Kidney (tissue), 14 donors: Measurements from ENCODE around the gene BHLHE40. TPM values are rescaled to one million over a fixed set of nuclear protein-coding genes. Genes with fewer than 3 reads are reported as not detected.

Experiments
- DNase-seq, 5 donors: peaks; one replicate each; pipeline ENCODE4 v3.0.0-alpha.2; 2013 to 2020
- FAIRE-seq: peaks from 2 replicates; lab custom pipeline; 2012; peaks lifted over from hg19 to GRCh38; lab: Jason Lieb, UNC
- H3K27ac ChIP-seq, 2 donors: one replicate each; pipeline ENCODE4 v1.7.0; 2013; ENCODE audit warnings: low read depth in 2 of 2, low read length in 2 of 2, inconsistent platforms in 1 of 2
- H3K27me3 ChIP-seq: one replicate; pipeline ENCODE4 v1.7.1; 2013; ENCODE audit warnings: low read length, inconsistent platforms; ENCODE audit not compliant: control insufficient read depth, insufficient read depth
- H3K36me3 ChIP-seq, 3 donors: one replicate each; pipeline versions ENCODE4 v1.7.0 to v1.7.1; 2013; ENCODE audit warnings: low read length in 3 of 3, control low read depth in 1 of 3, inconsistent platforms in 1 of 3; ENCODE audit not compliant: insufficient read depth in 3 of 3, control insufficient read depth in 2 of 3
- H3K4me1 ChIP-seq, 3 donors: one replicate each; pipeline versions ENCODE4 v1.7.0 to v1.7.1; 2013; ENCODE audit warnings: low read length in 3 of 3, inconsistent platforms in 1 of 3, low read depth in 1 of 3; ENCODE audit not compliant: control insufficient read depth in 2 of 3, insufficient read depth in 2 of 3
- H3K4me3 ChIP-seq, 3 donors: one replicate each; pipeline versions ENCODE4 v1.7.0 to v1.8.1; 2013; ENCODE audit warnings: low read length in 3 of 3, control low read depth in 1 of 3, inconsistent platforms in 1 of 3
- H3K9ac ChIP-seq, 3 donors: one replicate each; pipeline versions ENCODE4 v1.7.0 to v1.7.1; 2013; ENCODE audit warnings: low read length in 3 of 3, control low read depth in 1 of 3, inconsistent platforms in 1 of 3
- H3K9me3 ChIP-seq, 3 donors: one replicate each; pipeline versions ENCODE4 v1.7.0 to v1.7.1; 2013; ENCODE audit warnings: low read length in 3 of 3, control low read depth in 1 of 3, inconsistent platforms in 1 of 3; ENCODE audit not compliant: control insufficient read depth in 2 of 3, insufficient read depth in 1 of 3
- intact Hi-C: fragments of 100-400 bp; cut with DNase I; formaldehyde crosslinking; loops from one replicate; pipeline ENCODE4 v1.11.1; 2022
- polyA plus RNA-seq: library from polyadenylated mRNA; stranded (reverse); fragments of 350-450 nt; fragmentation: Illumina TruSeq; extraction: RNeasy Lipid Tissue Mini Kit (QIAGEN cat#74804); gene quantifications from one replicate; pipeline ENCODE4 v1.2.3, GENCODE V29; 2014; ENCODE audit warnings: low read depth, low replicate concordance; ENCODE audit not compliant: insufficient read depth
- total RNA-seq: library from RNA; stranded (reverse); fragmentation: NEBNext Ultra II Directional; extraction: Animal tissue kit (Norgen Biotek cat#: 25700); gene quantifications from one replicate; pipeline ENCODE4 v1.2.1, GENCODE V29; 2021
- TF ChIP-seq, protein P1 (sequence below): IDR thresholded peaks from 3 replicates; pipeline ENCODE4 v1.5.1; 2012; ENCODE audit warnings: mild to moderate bottlenecking, moderate library complexity, borderline replicate concordance; ENCODE audit not compliant: insufficient read depth; ENCODE audit errors: extremely low read depth
- donor health status: control.
- donor health status: control.
- donor health status: control.
- donor health status: control.
- donor health status: control.
- donor health status: DM: yes; HTN: yes; CAD: no.
- donor health status: Normal renal cell carcinoma (clear cell type).

BHLHE40 gene
- total and polyA plus RNA-seq, 2 donors from 2014 or later = 39.4 to 147 TPM

DNA sequence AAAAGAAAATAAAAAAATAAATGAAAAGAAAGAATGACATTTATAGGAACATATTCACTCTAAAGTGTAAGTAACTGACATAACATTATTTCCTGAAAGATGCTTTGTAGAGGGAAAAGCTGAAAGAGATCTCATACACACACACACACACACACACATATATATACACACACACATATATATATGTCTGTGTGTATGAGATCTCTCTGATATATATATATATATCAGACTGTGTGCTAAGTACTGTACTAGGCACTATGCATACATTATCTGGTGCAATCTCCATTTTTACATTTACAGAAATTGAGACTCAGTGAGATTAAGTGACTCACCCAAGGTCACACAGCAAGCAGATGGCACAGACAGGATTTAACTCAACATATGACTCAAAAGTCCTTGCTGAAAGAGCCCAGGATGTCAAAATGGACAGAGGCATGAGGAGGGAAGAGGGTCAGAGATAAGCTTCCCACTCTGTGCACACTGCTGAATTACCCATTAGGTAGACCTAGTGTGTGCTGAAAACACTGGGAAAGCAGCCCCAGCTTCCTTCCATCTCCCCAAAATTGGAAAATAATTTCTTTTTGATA lies 15.0 kb downstream of the BHLHE40 start:
- no peaks in the 10 kb centered on the region for H3K9me3 ChIP-seq
- intact Hi-C loops = no loop called here
- no peaks in the 10 kb centered on the region for H3K27me3 ChIP-seq
- peaks cover 0 to 9% (median 4%) of the 10 kb centered on the region in 3 donors for H3K4me1 ChIP-seq
- no peak overlapping the region for H3K9ac ChIP-seq
- no peak overlapping the region for H3K4me3 ChIP-seq
- no peak for FAIRE-seq
- peak overlapping the region in 1 of 2 donors; percentile 91 for H3K27ac ChIP-seq
- TF ChIP-seq, protein P1, sequence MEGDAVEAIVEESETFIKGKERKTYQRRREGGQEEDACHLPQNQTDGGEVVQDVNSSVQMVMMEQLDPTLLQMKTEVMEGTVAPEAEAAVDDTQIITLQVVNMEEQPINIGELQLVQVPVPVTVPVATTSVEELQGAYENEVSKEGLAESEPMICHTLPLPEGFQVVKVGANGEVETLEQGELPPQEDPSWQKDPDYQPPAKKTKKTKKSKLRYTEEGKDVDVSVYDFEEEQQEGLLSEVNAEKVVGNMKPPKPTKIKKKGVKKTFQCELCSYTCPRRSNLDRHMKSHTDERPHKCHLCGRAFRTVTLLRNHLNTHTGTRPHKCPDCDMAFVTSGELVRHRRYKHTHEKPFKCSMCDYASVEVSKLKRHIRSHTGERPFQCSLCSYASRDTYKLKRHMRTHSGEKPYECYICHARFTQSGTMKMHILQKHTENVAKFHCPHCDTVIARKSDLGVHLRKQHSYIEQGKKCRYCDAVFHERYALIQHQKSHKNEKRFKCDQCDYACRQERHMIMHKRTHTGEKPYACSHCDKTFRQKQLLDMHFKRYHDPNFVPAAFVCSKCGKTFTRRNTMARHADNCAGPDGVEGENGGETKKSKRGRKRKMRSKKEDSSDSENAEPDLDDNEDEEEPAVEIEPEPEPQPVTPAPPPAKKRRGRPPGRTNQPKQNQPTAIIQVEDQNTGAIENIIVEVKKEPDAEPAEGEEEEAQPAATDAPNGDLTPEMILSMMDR = no peak
- DNase-seq = peak in 1 of 5 donors; percentile 25
- H3K36me3 ChIP-seq = no peaks in the 10 kb centered on the region

DNA sequence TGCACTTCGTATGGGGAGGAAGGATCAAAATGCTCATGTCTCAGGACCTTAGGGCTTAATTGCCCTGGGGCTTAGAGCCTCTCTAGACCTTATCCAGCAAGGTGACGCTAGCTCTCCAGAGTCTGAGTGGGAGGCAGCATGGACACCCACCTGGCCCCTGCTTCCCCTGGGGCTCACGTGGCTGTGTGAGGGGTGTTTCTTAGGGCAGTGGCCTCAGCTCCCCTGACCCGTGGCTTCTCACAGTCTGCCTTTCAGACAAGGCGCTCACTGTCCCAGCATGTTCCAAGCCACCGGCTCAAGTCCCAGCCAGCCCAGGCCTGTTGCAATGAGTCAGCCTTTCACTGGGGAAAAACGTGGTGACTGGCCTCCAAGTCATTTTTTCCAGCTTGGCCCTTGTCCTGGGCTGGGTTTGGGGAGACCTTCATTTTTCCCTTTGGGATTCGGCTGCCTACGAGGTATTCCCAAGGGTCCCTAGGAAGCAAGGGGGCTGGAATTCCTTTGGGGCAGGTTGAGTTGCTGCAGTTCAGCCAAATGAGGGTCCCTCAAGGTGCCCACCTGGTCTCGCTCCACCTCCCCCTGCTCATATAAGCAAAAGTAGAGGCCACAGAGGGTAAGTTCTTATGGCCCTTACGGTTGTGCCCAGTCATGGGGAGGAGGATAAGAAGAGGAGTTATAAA lies 15.7 kb downstream of the BHLHE40 start:
- FAIRE-seq (no peak), DNase-seq (peak; percentile 76 to 95 (median 83))
- Histone ChIP-seq H3K27ac (peak overlapping the region; percentile 90 to 91), H3K9me3 (no peaks in the 10 kb centered on the region), H3K9ac (peak overlapping the region in 1 of 3 donors; percentile 49), H3K27me3 (no peaks in the 10 kb centered on the region), H3K36me3 (no peaks in the 10 kb centered on the region), H3K4me1 (peaks cover 0 to 9% (median 4%) of the 10 kb centered on the region in 3 donors), H3K4me3 (no peak overlapping the region)
- intact Hi-C loops = no loop called here
- TF ChIP-seq, protein P1 = no peak

DNA sequence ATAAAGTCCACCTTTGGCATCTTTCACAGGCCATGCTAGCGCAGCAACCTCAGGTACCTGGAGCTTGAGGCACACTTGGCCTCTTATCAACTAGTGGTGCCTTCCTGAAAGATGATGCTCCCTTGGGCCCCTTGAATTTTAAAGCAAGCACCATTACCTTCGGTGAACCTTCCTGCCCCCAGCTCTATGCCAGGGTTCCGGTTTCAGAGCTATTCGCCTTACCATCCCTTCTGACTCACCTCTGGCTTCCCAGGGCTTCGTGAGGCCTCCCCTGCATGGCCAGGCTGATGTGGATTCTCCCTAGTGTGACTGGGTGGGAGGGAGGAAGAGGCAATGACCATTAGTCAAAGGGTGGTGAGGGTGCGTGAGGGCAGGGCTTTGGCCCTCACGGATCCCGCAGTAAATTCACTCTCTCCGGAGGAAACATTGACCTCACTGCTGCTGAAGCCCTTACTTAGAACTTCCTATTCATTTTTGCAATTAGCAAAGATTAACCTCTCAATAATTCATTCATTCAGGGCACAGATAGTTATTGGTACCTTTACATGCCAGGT lies 16.3 kb downstream of the BHLHE40 start:
- peak overlapping the region; percentile 90 to 91 for H3K27ac ChIP-seq
- FAIRE-seq (no peak), DNase-seq (peak in 3 of 5 donors; percentile 45 to 51 (median 46))
- no peaks in the 10 kb centered on the region for H3K36me3 ChIP-seq
- H3K27me3 ChIP-seq = no peaks in the 10 kb centered on the region
- intact Hi-C loops = no loop called here
- H3K4me1 ChIP-seq = peaks cover 0 to 9% (median 4%) of the 10 kb centered on the region in 3 donors
- peak overlapping the region in 1 of 3 donors; percentile 49 for H3K9ac ChIP-seq
- H3K4me3 ChIP-seq = no peak overlapping the region
- TF ChIP-seq, protein P1 = no peak
- no peaks in the 10 kb centered on the region for H3K9me3 ChIP-seq
